NCI-H2081 treated with DMSO at 0.1 percent for 48 hours (cell line): ENCODE data around the gene POLR1F.
"Not testable (repeated sequence)": the region's sequence is repeated elsewhere in the genome, so short reads cannot be mapped to it uniquely, and the experiment has no call there.

Experiments
- DNase-seq: peaks from one replicate; lab custom pipeline; 2025; lab: John Stamatoyannopoulos, UW

POLR1F gene, protein sequence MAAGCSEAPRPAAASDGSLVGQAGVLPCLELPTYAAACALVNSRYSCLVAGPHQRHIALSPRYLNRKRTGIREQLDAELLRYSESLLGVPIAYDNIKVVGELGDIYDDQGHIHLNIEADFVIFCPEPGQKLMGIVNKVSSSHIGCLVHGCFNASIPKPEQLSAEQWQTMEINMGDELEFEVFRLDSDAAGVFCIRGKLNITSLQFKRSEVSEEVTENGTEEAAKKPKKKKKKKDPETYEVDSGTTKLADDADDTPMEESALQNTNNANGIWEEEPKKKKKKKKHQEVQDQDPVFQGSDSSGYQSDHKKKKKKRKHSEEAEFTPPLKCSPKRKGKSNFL

DNA sequence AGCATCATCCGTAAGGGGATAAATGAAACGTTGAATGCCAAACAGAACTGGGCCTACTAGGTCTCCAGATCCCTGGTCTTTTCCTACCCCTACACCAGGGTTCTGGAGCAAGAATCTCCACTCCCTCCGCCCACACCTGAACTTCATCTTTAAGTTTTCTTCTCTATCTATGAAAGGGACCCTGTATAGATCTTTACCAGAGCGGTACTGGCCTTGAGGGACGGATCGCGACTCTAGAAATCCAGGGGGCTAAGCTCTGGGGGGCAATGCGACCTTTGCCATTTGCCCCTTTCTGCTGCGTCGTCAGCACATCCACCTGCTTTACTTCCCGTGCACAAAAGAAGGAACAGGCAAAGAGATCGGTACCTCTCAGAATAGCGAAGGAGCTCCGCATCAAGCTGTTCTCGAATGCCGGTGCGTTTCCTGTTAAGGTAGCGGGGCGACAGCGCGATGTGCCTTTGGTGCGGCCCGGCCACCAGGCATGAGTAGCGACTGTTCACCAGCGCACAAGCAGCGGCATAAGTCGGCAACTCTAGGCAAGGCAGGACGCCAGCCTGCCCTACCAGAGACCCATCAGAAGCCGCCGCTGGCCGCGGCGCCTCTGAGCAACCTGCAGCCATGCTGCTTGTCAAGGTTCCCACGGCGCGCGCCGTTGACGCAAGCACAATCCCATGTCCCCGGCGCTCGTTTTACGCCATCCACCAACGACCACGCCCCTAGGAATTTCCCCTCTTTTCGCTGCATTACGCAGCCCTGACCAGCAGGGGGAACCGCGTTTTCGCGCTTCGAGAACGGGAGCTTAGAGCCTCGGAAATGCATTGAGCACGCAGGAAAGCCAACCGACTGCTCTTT lies at the start of gene POLR1F:
TSS of gene POLR1F (minus strand) at position 641 of the 852 bp plus-strand sequence. CDS start at position 620, 21 bp downstream.
- DNase-seq, result peak; percentile 79

DNA sequence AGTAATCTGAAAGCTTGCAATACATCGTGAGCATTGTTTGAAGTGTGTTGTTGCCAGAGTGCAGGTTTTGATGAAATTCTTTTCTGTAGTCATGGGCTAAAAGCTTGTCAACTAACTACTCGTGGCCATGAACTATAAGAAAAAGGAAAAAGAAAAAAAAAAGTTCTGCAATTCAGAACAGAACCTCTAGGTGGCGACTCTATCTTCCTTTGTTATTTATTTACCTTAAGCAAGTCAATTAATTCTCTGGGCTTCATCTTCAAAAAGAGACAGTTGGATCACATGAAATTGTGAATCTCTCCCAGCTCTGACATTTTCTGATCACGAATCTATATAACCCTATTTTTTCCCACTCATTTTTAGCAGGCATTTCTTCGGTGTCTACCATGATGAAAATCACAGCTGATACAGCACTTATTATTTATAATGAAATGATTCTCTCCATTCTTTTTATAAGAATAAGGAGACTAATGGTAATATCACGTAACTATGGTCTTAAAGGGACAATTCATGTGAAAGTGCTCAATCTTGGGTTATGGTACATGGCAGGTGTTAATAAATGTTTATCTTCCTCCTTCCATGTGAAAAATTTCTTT lies 45.8 kb upstream of the POLR1F start:
- DNase-seq, result peak; percentile 17

DNA sequence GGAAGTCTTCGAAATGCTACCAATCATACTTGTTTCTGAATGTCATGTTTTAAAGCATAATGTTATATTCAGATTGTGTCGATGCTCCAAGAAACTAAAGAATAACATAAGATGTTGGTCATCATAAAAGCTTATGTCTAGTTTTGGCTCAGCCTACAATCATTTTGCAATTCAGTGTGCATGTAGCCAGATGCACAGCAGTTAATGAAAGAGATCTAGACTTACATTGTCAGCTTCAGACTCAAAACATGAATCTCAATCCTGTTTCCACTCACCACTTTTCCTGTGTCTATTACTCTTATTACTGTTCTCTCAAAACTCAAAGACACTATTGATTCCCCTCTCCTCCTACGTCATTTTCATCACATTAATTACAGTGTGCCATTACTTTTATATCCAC lies 43.2 kb upstream of the POLR1F start:
- DNase-seq, result no peak

DNA sequence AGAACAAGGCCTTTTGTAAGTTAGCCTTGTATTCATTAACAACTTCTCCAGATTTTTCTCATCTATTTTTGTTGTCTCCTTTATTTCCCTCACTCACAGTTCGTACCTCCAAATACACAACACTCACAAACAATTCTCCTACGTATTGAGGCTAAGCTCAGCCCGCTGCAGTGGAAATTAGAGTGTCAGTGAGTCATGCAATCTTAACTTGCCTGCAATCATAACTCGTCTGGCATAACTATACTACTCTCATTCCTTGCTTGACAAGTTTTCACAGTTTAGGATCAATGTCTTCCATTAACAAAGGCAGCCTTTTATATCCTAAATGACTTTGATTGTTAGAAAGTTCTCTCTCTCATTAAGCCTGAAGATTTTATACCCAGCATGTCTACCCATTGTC lies 40.8 kb upstream of the POLR1F start:
- no peak for DNase-seq

DNA sequence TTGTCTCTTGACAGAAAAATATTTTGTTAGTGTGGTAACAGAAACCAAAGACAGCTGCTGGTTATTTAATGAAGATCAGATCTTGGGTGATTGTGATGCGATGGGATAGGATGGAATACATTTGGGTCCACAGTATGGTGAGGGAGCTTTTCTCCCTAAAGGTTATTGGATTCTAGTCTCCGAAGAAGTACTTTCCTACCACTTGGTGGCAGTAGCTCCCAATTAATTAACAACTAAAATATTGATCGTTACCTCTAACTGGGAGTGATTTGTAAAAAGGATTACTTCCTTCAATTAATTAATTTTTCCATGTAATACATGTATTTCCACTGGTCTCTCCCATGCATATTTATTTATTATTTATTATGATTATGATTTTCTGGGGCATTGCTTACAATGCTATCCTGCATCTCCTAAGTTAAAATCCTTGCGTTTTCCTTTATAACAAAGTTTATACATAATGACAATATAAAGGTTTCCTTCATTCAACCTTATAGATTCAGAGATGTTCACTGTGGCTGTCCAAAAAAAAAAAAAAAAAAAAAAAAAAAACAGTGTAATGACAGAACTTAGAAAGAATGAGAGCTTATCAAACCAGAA lies 39.0 kb upstream of the POLR1F start:
- DNase-seq, result peak; percentile 46

DNA sequence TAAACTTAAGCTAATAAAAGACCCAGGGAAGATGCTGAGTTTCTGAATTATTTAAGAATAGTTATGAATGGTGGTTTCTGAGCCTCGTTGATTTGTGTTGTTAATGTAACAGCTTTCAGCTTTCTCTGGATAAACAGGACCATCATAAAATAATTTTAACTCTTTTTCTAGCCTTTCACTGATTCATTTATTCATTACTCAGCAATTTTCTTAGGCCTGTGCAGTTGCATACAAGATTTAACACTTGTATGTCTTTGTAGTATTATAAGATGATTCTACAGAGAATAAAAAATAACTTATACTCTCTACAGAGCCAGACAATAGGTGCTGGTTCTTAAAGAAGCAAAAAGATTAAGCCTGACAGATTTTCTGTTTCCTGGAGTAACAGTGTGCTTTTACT lies 35.2 kb upstream of the POLR1F start:
- DNase-seq, result no peak

DNA sequence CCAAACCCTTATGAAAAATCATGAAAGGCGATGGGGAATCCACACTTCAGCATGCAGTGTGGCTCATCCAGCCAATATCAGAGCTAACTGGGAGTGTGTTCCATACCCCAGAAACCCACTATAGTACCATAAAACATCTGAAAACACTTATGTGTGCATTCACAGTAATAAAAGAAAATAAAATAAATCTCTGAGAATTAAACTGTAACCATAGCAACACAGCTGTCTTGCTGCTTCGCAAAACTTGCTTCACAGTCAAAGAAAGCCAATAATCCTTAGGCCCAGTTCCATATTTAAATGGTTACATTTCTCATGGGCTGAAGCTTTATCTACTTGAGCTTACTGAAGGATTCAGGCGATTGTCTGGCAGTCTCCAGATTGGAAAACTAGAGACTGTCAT lies 19.9 kb upstream of the POLR1F start:
- no peak for DNase-seq

DNA sequence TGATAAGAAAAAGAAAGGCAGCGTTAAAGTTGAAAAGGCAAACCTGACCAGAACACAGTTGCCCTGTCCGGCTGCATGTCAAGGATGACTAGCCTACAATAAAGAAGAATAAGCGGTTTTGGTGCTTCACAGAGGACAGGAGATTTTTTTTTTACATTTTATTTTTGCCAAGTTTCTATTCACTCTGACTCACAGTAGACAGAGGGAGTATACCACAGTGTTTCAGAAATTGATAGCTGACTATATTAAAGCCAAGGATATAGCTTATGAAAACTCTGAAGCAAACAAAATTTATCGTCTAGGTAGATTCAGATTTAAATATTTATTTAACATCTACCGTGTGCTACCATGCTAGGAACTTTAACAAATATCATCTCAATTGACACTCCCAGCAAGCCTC lies 16.9 kb upstream of the POLR1F start:
- DNase-seq, result no peak

DNA sequence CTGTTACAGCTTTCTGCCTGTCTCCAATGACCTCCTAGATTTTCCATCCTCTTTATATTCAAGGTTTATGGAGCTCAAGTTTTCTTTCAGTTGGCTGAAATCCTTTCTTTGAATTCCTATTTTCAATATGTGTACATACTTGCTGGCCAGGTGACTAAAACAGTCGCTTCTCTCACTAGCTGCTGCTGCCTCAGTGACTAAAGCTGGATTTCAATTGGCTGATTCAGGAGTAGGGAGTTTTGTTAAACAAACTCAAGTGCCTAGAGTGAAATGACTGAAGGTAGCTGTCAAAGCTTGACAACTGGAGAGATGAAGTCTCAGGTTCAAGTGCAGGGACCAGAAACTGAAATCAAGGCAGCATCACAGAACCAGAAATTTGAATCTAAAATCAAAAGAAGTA lies 6.7 kb upstream of the POLR1F start:
- DNase-seq, result no peak

DNA sequence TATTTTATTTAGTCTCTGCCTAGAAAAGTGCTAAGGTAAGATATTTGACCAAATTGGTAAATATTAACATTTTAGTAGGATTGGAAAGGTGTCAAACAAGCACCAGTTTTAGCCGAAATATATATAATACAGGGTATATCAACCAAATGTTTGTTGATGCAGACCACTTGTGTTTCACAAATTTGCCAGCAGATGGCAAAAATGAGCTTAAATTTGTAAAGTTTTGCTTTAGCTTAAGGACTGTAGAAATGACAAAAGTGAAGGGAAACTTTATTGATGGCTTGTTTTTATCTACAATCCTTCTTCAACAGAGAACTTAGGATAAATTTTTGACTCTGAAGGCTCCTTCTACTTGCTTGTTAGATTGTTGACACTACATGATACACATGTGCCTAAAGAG lies 4.8 kb upstream of the POLR1F start:
- DNase-seq, result no peak

DNA sequence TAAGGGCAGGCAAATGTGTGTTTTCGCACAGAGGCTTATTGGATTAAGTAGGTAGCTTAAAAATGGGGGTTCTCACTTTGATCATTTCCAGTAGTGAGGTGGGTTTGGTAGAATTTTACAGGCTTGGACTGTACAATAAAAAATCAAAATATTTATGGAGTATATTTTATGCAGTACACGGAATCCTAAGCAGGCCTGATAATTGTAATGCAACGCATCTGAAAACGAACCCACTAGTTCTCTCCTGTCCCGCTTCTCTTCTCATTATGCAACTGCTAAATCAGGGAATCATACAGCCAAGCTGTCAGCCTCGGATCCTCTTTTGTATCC lies 377 bp upstream of the POLR1F start:
- DNase-seq, result no peak

DNA sequence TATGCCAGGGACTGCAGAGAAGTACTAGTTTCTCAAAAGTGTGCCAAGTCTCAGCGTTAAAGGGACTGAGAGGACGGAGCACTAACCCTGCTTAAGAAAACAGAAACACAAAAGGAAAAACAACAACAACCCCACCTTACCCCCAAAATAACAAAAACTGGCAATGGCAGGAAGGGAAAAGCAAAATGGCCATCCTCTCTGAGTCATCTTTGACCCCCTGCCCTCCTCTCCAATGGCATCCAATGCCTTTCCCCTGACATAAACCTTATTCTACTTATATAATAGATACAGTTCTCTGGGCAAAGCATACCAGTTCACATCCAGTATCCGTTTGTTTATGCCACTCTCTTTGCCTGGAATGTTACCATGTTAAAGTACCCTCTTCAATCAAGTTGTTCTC lies 1.6 kb downstream of the POLR1F start:
- no peak for DNase-seq

DNA sequence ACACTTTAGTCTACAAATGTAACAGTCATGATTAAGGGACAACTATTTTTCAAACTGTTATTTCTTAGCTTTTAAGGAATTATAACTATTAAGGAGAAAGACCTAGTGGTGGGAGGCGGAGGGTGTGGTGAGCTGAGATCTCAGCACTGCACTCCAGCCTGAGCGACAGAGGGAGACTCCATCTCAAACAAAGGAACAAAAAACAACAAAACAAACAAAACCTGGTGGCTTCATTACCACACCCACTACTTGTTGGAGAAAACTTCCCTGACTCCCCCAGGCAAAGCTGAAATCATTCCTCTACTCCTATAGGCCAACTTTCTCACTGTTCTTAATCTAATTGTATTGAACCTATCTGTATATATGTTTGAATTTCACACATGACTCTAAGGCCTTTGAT lies 3.2 kb downstream of the POLR1F start:
- no peak for DNase-seq

DNA sequence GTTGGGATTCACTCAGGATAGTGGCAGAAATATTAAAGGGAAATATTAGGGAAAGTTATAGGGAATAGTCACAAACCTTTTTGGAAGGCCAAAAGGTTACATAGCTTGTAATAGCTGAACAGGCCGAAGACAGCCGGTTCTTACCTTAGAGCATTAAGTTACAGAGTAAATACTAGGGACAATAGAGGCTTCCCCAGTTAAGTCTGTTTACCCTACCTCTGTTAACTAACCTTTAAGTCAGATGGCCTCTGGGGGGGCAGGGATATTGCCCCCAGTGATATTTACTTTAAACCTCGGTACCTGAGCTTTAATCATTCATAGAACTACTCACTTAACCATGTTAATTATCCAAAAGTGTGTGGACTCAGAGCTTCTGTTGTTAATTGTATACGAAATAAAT lies 7.4 kb downstream of the POLR1F start:
- no peak for DNase-seq

DNA sequence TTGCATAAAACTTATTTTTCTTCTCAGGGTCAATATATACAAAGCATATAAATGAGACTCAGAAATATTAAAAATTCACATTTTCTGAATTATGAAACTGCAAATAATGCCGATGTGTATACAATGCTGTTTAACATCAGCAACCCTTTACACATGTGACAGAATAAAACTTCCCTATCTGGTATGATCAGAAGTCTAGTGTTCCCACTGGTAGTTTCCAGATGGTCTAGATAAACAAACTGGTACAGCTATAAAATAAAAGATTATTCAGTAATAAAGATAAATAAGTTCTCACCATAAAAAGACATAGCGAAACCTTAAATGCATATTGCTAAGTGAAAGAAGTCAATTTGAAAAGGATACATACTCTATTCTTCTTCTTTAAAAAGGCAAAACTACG lies 7.9 kb downstream of the POLR1F start:
- DNase-seq, result no peak

DNA sequence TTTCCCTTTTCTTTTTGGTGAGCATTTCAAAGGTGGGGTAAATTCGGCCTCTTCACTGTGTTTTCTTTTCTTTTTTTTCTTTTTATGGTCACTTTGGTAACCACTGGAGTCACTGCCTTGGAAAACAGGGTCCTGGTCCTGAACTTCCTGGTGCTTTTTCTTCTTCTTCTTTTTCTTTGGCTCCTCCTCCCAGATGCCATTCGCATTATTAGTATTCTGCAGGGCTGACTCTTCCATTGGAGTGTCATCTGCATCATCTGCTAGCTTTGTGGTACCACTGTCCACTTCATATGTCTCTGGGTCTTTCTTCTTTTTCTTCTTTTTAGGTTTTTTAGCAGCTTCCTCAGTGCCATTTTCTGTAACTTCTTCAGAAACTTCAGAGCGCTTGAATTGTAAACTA lies 10.5 kb downstream of the POLR1F start:
- no peak for DNase-seq

DNA sequence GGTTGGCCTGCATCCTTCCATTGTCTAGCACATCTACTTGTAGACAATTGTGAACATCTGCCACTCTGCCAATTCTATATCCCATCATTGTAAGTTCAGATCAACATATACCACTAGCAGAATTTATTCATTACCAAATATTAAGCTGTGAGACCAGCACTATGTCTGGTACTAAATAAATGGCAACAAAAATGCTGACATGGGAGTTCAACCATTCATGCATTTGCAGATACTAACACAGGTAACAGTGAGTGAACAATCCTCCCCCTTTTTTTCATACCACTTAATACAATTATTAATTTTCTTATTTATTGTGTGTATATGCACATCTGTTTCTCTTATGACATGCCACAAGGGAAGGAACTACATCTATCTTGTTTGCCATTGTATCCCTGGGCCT lies 11.9 kb downstream of the POLR1F start:
- DNase-seq, result no peak

DNA sequence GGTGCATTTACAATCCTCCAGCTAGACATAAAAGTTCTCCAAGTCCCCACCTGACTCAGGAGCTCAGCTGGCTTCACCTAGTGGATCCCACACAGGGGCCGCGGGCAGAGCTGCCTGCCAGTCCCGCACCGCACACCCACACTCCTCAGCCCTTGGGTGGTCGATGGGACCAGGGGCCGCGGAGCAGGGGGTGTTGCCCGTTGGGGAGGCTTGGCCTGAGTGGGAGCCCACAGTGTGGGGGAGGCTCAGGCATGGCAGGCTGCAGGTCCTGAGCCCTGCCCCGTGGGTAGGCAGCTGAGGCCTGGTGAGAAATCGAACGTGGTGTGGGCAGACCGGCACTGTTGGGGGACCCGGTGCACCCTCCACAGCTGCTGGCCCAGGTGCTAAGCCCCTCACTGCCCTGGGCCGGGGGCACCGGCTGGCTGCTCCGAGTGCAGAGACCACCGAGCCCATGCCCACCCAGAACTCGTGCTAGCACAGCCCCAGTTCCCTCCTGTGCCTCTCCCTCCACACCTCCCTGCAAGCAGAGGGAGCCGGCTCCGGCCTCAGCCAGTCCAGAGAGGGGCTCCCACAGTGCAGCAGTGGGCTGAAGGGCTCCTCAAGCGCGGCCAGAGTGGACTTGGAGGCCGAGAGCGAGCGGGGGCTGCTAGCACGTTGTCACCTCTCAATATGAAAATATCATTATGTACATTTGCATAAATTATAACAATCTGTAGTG lies 16.6 kb downstream of the POLR1F start:
- DNase-seq, result no peak

DNA sequence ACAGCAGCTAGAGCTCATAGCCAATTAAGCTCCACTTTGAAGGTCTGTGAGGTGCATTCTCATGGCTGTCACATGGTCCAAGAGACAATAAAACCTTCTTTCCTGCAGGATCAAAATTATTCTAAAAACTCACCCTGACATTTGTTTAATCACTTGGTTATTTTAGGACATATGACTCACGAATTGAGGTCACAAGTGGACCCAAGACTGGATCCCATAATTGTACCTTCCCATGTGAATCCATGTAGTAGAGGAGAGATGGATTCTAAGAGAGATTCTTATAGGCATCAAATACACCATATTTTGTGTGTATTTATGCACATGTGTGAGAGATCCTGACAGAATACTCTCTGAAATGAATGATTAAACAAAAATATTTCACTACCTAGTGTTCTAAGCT lies 18.1 kb downstream of the POLR1F start:
- DNase-seq, result no peak

DNA sequence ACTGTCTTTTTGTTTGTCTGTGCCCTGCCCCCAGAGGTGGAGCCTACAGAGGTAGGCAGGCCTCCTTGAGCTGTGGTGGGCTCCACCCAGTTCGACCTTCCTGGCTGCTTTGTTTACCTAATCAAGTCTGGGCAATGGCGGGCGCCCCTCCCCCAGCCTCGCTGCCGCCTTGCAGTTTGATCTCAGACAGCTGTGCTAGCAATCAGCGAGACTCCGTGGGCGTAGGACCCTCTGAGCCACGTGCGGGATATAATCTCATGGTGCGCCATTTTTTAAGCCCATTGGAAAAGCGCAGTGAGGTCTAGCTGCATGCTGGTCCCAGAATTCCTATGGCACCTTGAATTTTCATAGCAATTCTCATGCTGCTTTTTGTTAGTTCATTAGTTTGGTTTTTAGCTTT lies 19.7 kb downstream of the POLR1F start:
- DNase-seq, result not testable (repeated sequence)

DNA sequence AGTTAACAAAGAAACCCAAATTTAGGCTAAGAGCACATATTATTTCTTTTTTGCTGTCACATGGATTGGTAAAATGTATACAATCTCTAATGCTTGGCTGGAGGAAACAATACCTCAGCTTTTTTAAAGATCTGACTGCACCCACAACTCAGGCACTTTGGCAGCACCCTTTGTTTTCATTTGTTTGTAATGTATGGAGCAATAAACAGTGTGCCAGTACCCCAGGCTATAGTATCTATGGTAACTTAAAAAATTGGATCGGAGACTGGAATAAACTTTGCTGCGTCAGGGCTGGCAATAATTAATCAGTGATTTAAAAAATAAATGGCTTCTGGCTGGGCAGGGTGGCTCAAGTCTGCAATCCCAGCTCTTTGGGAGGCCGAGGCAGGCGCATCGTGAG lies 27.2 kb downstream of the POLR1F start:
- DNase-seq, result no peak

DNA sequence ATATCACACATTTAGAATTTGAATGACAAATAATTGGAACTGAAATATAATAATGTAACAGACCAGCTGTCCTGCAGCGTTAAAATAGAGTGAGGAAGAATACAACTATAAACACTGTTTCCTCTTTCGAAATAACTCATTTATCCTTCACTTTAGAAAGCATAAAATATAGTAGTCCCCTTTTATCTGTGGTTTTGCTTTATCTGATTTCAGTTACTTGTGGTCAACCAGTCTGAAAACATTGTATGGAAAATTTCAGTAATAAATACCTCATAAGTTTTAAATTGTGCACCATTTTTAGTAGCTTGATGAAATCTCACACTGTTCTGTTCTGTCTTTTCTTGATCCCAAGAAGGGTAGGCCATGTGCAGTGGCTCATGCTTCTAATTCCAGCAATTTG lies 31.7 kb downstream of the POLR1F start:
- DNase-seq, result no peak
